Measurements from ENCODE around the gene PRMT9. TPM values are rescaled to one million over a fixed set of nuclear protein-coding genes. Genes with fewer than 3 reads are reported as not detected.

Gene PRMT9
- total and polyA plus RNA-seq, 10 of the 15 experiments (the other 5 are each of a cell fraction or from before 2014, with no cell fraction given) = 4.1 to 11.8 (median 7.6) TPM

DNA sequence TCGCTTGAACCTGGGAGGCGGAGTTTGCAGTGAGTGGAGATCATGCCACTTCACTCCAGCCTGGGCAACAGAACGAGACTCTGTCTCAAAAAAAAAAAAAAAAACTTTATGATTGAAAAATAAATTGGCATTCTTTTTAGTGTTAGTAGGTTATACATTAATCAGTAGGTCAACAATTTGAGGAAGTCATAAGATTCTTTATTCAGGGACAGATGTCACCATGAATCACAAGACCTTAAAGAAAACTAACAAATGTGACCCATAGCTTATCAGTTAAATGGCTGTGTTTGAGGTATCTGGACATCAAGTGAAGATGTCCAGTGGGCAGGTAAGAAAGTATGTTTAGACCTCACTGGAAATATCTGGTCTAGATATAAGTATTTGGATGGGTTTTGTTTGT, 9.3 kb upstream of the PRMT9 start:
- CTCF ChIA-PET = interaction anchor here (0.6 to 3.4 kb wide), 4 partner anchors 40 to 232 kb away, joined by 3 to 24 read pairs (median 4); no protein-coding TSS in a partner anchor
- no peak overlapping the region for H3K4me3 ChIP-seq
- no peaks in the 10 kb centered on the region for H3K79me2 ChIP-seq (ENCODE audit: control insufficient read depth, insufficient read depth, low read length)
- FAIRE-seq = no peak
- H3K9ac ChIP-seq (ENCODE audit: control insufficient read depth, insufficient read depth, low read length) = no peak overlapping the region
- H3K4me2 ChIP-seq (ENCODE audit: control insufficient read depth, insufficient read depth) = no peak overlapping the region
- H3K36me3 ChIP-seq (ENCODE audit: control insufficient read depth in 2 of 2, insufficient read depth in 2 of 2, low read length in 1 of 2) = no peaks in the 10 kb centered on the region
- H3K4me1 ChIP-seq (ENCODE audit: control insufficient read depth, insufficient read depth, low read length) = no peaks in the 10 kb centered on the region
- no peaks in the 10 kb centered on the region for H4K20me1 ChIP-seq (ENCODE audit: control insufficient read depth, insufficient read depth)
- SMC1A ChIA-PET (ENCODE audit: uncharacterized antibody, unreplicated experiment) = interaction anchor here (2.1 kb wide), 1 partner anchor 174 kb away, joined by 13 read pairs; no protein-coding TSS in a partner anchor
- H2AFZ ChIP-seq (ENCODE audit: control insufficient read depth, low read depth, low read length) = no peak overlapping the region
- H3K27me3 ChIP-seq (replicated peaks in 1 of 2; ENCODE audit: control insufficient read depth in 2 of 2, insufficient read depth in 2 of 2, low read length in 1 of 2) = peaks cover 0 to 5% of the 10 kb centered on the region in 2 experiments; a peak in 1 of 4 replicates
- DNase-seq (ENCODE audit: low read depth, low spot score) = no peak
- in situ Hi-C loops (cut with MboI) (no loop called here), intact Hi-C loops (cut with micrococcal nuclease; ENCODE audit: unreplicated experiment) (no loop called here)
- WGBS (ENCODE audit: insufficient coverage, insufficient replicate concordance, low lambda C conversion rate, missing lambda C conversion rate) = 33% methylated on average over 3 of the region's 3 CpGs
- H3K9me3 ChIP-seq (replicated peaks; ENCODE audit: control insufficient read depth, insufficient read depth, low read length) = no peaks in the 10 kb centered on the region
- no TSS peak for BruUV-seq (replicated peaks)
- POLR2A ChIA-PET = interaction anchor here (0.7 kb wide), 1 partner anchor 9 kb away, joined by 3 read pairs; the partner anchor contains the start of gene PRMT9
- RAD21 ChIA-PET (ENCODE audit: unreplicated experiment) = interaction anchor here (0.8 to 1.2 kb wide), 3 partner anchors 9 to 174 kb away, joined by 3 to 4 read pairs (median 4); partner anchors contain the start of gene PRMT9
- no peak overlapping the region for H3K27ac ChIP-seq (ENCODE audit: control insufficient read depth, insufficient read depth)
- no peak for ATAC-seq
- TF ChIP-seq ZSCAN29 (IDR thresholded peaks at IDR 0.05) (no peak), RELA (IDR thresholded peaks at IDR 0.05; ENCODE audit: borderline replicate concordance, partially characterized antibody) (no peak), PAX8 (IDR thresholded peaks at IDR 0.05) (no peak), TCF12 (IDR thresholded peaks at IDR 0.05; ENCODE audit: low read depth, low read length) (no peak), MEF2B (IDR thresholded peaks at IDR 0.05; ENCODE audit: partially characterized antibody, poor library complexity, severe bottlenecking) (no peak), MEF2A (IDR thresholded peaks at IDR 0.05; ENCODE audit: insufficient read depth, low read depth, low read length) (no peak), KLF5 (IDR thresholded peaks at IDR 0.05; ENCODE audit: partially characterized antibody) (no peak)
- TF ChIP-seq, protein P1, sequence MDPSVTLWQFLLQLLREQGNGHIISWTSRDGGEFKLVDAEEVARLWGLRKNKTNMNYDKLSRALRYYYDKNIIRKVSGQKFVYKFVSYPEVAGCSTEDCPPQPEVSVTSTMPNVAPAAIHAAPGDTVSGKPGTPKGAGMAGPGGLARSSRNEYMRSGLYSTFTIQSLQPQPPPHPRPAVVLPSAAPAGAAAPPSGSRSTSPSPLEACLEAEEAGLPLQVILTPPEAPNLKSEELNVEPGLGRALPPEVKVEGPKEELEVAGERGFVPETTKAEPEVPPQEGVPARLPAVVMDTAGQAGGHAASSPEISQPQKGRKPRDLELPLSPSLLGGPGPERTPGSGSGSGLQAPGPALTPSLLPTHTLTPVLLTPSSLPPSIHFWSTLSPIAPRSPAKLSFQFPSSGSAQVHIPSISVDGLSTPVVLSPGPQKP (IDR thresholded peaks at IDR 0.05; ENCODE audit: low read depth, low read length) = no peak
- TF ChIP-seq, protein P2, sequence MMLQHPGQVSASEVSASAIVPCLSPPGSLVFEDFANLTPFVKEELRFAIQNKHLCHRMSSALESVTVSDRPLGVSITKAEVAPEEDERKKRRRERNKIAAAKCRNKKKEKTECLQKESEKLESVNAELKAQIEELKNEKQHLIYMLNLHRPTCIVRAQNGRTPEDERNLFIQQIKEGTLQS (IDR thresholded peaks at IDR 0.05; ENCODE audit: borderline replicate concordance, extremely low read depth, low read depth, low read length) = no peak
- TF ChIP-seq, protein P3, sequence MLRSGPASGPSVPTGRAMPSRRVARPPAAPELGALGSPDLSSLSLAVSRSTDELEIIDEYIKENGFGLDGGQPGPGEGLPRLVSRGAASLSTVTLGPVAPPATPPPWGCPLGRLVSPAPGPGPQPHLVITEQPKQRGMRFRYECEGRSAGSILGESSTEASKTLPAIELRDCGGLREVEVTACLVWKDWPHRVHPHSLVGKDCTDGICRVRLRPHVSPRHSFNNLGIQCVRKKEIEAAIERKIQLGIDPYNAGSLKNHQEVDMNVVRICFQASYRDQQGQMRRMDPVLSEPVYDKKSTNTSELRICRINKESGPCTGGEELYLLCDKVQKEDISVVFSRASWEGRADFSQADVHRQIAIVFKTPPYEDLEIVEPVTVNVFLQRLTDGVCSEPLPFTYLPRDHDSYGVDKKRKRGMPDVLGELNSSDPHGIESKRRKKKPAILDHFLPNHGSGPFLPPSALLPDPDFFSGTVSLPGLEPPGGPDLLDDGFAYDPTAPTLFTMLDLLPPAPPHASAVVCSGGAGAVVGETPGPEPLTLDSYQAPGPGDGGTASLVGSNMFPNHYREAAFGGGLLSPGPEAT (IDR thresholded peaks at IDR 0.05; ENCODE audit: low read depth) = no peak
- TF ChIP-seq, protein P4, sequence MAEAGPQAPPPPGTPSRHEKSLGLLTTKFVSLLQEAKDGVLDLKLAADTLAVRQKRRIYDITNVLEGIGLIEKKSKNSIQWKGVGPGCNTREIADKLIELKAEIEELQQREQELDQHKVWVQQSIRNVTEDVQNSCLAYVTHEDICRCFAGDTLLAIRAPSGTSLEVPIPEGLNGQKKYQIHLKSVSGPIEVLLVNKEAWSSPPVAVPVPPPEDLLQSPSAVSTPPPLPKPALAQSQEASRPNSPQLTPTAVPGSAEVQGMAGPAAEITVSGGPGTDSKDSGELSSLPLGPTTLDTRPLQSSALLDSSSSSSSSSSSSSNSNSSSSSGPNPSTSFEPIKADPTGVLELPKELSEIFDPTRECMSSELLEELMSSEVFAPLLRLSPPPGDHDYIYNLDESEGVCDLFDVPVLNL (IDR thresholded peaks at IDR 0.05; ENCODE audit: low read depth, low read length) = no peak
- TF ChIP-seq, protein P5, sequence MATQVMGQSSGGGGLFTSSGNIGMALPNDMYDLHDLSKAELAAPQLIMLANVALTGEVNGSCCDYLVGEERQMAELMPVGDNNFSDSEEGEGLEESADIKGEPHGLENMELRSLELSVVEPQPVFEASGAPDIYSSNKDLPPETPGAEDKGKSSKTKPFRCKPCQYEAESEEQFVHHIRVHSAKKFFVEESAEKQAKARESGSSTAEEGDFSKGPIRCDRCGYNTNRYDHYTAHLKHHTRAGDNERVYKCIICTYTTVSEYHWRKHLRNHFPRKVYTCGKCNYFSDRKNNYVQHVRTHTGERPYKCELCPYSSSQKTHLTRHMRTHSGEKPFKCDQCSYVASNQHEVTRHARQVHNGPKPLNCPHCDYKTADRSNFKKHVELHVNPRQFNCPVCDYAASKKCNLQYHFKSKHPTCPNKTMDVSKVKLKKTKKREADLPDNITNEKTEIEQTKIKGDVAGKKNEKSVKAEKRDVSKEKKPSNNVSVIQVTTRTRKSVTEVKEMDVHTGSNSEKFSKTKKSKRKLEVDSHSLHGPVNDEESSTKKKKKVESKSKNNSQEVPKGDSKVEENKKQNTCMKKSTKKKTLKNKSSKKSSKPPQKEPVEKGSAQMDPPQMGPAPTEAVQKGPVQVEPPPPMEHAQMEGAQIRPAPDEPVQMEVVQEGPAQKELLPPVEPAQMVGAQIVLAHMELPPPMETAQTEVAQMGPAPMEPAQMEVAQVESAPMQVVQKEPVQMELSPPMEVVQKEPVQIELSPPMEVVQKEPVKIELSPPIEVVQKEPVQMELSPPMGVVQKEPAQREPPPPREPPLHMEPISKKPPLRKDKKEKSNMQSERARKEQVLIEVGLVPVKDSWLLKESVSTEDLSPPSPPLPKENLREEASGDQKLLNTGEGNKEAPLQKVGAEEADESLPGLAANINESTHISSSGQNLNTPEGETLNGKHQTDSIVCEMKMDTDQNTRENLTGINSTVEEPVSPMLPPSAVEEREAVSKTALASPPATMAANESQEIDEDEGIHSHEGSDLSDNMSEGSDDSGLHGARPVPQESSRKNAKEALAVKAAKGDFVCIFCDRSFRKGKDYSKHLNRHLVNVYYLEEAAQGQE (IDR thresholded peaks at IDR 0.05; ENCODE audit: low read depth, low read length) = no peak

All from GM12878 (cell line).